Measurements from ENCODE around the gene WIPF3. TPM values are rescaled to one million over a fixed set of nuclear protein-coding genes. Genes with fewer than 3 reads are reported as not detected.
A peak's percentile ranks its signal among the peaks of the same experiment; 100 is the strongest.
"Not testable (repeated sequence)": the region's sequence is repeated elsewhere in the genome, so short reads cannot be mapped to it uniquely, and the experiment has no call there.

WIPF3 gene
- total RNA-seq, 1 experiment from 2014 or later, result 11.6 TPM

DNA sequence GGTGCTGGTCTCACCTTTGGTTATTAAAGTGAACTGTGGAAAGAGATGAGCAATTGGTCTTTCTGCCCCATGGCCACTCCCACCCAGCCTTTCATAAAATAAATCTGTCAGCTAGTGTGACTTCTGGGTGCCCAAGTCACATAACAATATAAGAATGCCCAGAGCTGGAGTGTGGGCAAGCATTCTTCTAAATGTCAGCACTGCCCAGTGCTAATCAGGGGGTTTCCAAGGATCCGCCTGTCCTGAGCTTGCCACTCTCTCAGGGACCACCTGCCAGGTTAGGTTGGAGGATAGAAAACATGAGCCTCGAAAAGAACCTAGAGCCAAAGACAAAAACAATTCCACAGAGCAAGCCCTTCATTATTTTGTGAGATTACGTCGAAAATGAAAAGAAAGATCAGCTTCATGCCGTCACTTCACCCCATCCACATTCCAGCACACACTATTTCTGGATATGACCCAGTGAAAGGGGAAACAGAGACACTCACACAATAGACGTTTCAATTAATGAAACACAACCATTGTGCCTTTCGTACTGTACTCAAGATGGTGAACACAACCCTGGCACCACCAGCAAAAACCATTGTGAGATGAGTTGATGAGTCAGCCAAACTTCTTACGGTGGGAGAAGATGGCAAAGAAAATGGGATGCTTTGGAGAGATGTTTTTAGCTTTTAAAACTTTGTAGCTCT, 152.5 kb downstream of the WIPF3 start:
- Histone ChIP-seq H3K14ac (ENCODE audit: insufficient read depth, low read length) (no peak overlapping the region), H2BK15ac (ENCODE audit: low read depth, low read length) (no peak overlapping the region), H4K5ac (ENCODE audit: insufficient read length, low read depth, low read length) (no peak overlapping the region), H3K9me3 (ENCODE audit: control insufficient read depth, low read depth, low read length) (no peaks in the 10 kb centered on the region), H4K8ac (replicated peaks; ENCODE audit: insufficient read length, low read depth, low read length) (no peak overlapping the region), H3K56ac (ENCODE audit: insufficient read length, low read depth, low read length) (no peak overlapping the region), H3K23ac (ENCODE audit: insufficient read length, low read depth, low read length) (no peak overlapping the region), H4K20me1 (ENCODE audit: control insufficient read depth, insufficient read depth, insufficient read length) (no peaks in the 10 kb centered on the region), H3K23me2 (ENCODE audit: insufficient read length, low read depth, low read length, poor library complexity, severe bottlenecking) (no peaks in the 10 kb centered on the region), H3K79me1 (ENCODE audit: insufficient read depth, low read depth, low read length, poor library complexity, severe bottlenecking) (no peaks in the 10 kb centered on the region), H3K4me1 (ENCODE audit: insufficient read depth, low read length) (no peaks in the 10 kb centered on the region), H3K4me2 (ENCODE audit: insufficient read depth, insufficient read length, low read length) (no peak overlapping the region), H2BK120ac (ENCODE audit: low read depth, low read length, poor library complexity, severe bottlenecking) (no peak overlapping the region), H3K9ac (ENCODE audit: extremely low read depth, insufficient read length, low read length) (no peak overlapping the region), H2BK5ac (ENCODE audit: insufficient read length, low read length) (no peak overlapping the region), H3T11ph (ENCODE audit: low read length) (no peak overlapping the region), H3K18ac (ENCODE audit: insufficient read length, low read depth, low read length) (no peak overlapping the region), H2AFZ (ENCODE audit: low read length) (no peak overlapping the region), H3K27ac (ENCODE audit: insufficient read length, low read depth, low read length) (no peak overlapping the region), H3K4ac (ENCODE audit: low read depth, low read length) (no peak overlapping the region), H4K91ac (ENCODE audit: insufficient read length, low read depth, low read length) (no peak overlapping the region), H3K27me3 (ENCODE audit: insufficient read depth, low read length) (no peaks in the 10 kb centered on the region), H2BK12ac (ENCODE audit: insufficient read length, low read depth, low read length) (no peak overlapping the region), H3K79me2 (ENCODE audit: insufficient read depth, low read length) (no peaks in the 10 kb centered on the region; the same call in none of the 2 replicates), H2BK20ac (ENCODE audit: low read depth, low read length, poor library complexity, severe bottlenecking) (no peak overlapping the region), H2AK5ac (ENCODE audit: insufficient read length, low read length) (no peak overlapping the region)
- TF ChIP-seq, protein P1, sequence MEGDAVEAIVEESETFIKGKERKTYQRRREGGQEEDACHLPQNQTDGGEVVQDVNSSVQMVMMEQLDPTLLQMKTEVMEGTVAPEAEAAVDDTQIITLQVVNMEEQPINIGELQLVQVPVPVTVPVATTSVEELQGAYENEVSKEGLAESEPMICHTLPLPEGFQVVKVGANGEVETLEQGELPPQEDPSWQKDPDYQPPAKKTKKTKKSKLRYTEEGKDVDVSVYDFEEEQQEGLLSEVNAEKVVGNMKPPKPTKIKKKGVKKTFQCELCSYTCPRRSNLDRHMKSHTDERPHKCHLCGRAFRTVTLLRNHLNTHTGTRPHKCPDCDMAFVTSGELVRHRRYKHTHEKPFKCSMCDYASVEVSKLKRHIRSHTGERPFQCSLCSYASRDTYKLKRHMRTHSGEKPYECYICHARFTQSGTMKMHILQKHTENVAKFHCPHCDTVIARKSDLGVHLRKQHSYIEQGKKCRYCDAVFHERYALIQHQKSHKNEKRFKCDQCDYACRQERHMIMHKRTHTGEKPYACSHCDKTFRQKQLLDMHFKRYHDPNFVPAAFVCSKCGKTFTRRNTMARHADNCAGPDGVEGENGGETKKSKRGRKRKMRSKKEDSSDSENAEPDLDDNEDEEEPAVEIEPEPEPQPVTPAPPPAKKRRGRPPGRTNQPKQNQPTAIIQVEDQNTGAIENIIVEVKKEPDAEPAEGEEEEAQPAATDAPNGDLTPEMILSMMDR (conservative IDR thresholded peaks at IDR 0.05), result no peak
- H3K27me3 Mint-ChIP-seq (ENCODE audit: low read depth), result no peaks in the 10 kb centered on the region
- H3K4me3 Mint-ChIP-seq, result no peak overlapping the region
- peaks cover 2 to 47% (median 35%) of the 10 kb centered on the region in 3 experiments; a peak in 6 of 7 replicates for H3K36me3 Mint-ChIP-seq (ENCODE audit: insufficient read depth in 1 of 3, low read depth in 3 of 3)
- peaks cover 2 to 4% of the 10 kb centered on the region in 2 experiments; a peak in 4 of 5 replicates for H3K9me3 Mint-ChIP-seq
- DNase-seq, result no peak
- peak overlapping the region in 2 of 3 experiments; percentile 1 to 14; a peak in 2 of 7 replicates for H3K27ac Mint-ChIP-seq
- peaks cover 33 to 39% of the 10 kb centered on the region in 2 experiments for H3K4me1 Mint-ChIP-seq
- WGBS (ENCODE audit: extremely low coverage, insufficient read length, low lambda C conversion rate), result no CpG with 5 or more reads among the region's 8 CpGs

DNA sequence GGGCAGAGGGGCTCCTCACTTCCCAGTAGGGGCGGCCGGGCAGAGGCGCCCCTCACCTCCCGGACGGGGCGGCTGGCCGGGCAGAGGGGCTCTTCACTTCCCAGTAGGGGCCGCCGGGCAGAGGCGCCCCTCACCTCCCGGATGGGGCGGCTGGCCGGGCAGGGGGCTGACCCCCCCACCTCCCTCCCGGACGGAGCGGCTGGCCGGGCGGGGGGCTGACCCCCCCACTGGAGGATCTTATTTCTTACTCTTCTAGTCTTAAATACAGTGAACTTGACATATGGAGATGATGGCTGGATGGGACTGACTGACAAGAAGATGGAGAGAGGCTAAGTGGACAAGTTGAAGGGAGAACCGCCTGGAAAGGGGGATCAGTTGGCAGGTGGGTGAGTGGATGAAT, 155.3 kb downstream of the WIPF3 start:
- not testable (repeated sequence) for H2BK15ac ChIP-seq (ENCODE audit: low read depth, low read length); H3K4ac ChIP-seq (ENCODE audit: low read depth, low read length); H3K79me1 ChIP-seq (ENCODE audit: insufficient read depth, low read depth, low read length, poor library complexity, severe bottlenecking); H3K27me3 ChIP-seq (ENCODE audit: insufficient read depth, low read length); H2BK120ac ChIP-seq (ENCODE audit: low read depth, low read length, poor library complexity, severe bottlenecking); H4K5ac ChIP-seq (ENCODE audit: insufficient read length, low read depth, low read length); H3K4me3 Mint-ChIP-seq; H4K8ac ChIP-seq (replicated peaks; ENCODE audit: insufficient read length, low read depth, low read length); H3K23ac ChIP-seq (ENCODE audit: insufficient read length, low read depth, low read length); H3K9me3 Mint-ChIP-seq; H3K14ac ChIP-seq (ENCODE audit: insufficient read depth, low read length); H3K79me2 ChIP-seq (ENCODE audit: insufficient read depth, low read length); H3T11ph ChIP-seq (ENCODE audit: low read length); H2BK5ac ChIP-seq (ENCODE audit: insufficient read length, low read length); H3K4me1 ChIP-seq (ENCODE audit: insufficient read depth, low read length); H2AFZ ChIP-seq (ENCODE audit: low read length); DNase-seq; H3K18ac ChIP-seq (ENCODE audit: insufficient read length, low read depth, low read length); H4K91ac ChIP-seq (ENCODE audit: insufficient read length, low read depth, low read length); H3K4me2 ChIP-seq (ENCODE audit: insufficient read depth, insufficient read length, low read length); H3K9me3 ChIP-seq (ENCODE audit: control insufficient read depth, low read depth, low read length); H2BK20ac ChIP-seq (ENCODE audit: low read depth, low read length, poor library complexity, severe bottlenecking); H2AK5ac ChIP-seq (ENCODE audit: insufficient read length, low read length); H3K27me3 Mint-ChIP-seq (ENCODE audit: low read depth); H3K9ac ChIP-seq (ENCODE audit: extremely low read depth, insufficient read length, low read length); H3K27ac Mint-ChIP-seq; H3K56ac ChIP-seq (ENCODE audit: insufficient read length, low read depth, low read length); H3K23me2 ChIP-seq (ENCODE audit: insufficient read length, low read depth, low read length, poor library complexity, severe bottlenecking); H4K20me1 ChIP-seq (ENCODE audit: control insufficient read depth, insufficient read depth, insufficient read length); H3K27ac ChIP-seq (ENCODE audit: insufficient read length, low read depth, low read length); H2BK12ac ChIP-seq (ENCODE audit: insufficient read length, low read depth, low read length)
- WGBS (ENCODE audit: extremely low coverage, insufficient read length, low lambda C conversion rate), result no CpG with 5 or more reads among the region's 19 CpGs
- peaks cover 2 to 44% (median 31%) of the 10 kb centered on the region in 3 experiments; a peak in 6 of 7 replicates for H3K36me3 Mint-ChIP-seq (ENCODE audit: insufficient read depth in 1 of 3, low read depth in 3 of 3)
- H3K4me1 Mint-ChIP-seq, result peaks cover 25 to 30% of the 10 kb centered on the region in 2 experiments

All from H9 (cell line).